Fibroblast of villous mesenchyme (primary cell): ENCODE measurements around the gene FOXK1. TPM values are rescaled to one million over a fixed set of nuclear protein-coding genes. Genes with fewer than 3 reads are reported as not detected.
A peak's percentile ranks its signal among the peaks of the same experiment; 100 is the strongest.

Source experiments
- DNase-seq: peaks from one replicate; pipeline ENCODE4 v3.0.0-alpha.2; 2010; ENCODE audit warnings: low read depth
- H3K4me3 ChIP-seq: 2 replicates; pipeline ENCODE4 v1.5.1; 2011; ENCODE audit warnings: low read depth, mild to moderate bottlenecking, low read length
- CTCF ChIP-seq: IDR thresholded peaks from 2 replicates; pipeline ENCODE4 v1.5.1; 2012; ENCODE audit warnings: low read depth, mild to moderate bottlenecking, low read length; ENCODE audit not compliant: insufficient read depth
- total RNA-seq: library from RNA; depleted of rRNA; stranded (reverse); fragments of >200 nt; gene quantifications from 2 replicates; pipeline ENCODE4 v1.2.3, GENCODE V29; 2012

The FOXK1 gene
- total RNA-seq, 1 donor = 32.8 TPM

GRCh38 chr7:4655896-4656295 is 26.2 kb upstream of the FOXK1 start:
- no peak overlapping the region for H3K4me3 ChIP-seq
- TF ChIP-seq CTCF = no peak
- no peak for DNase-seq

- TF ChIP-seq CTCF = no peak
- DNase-seq = no peak
Observed at GRCh38 chr7:4657640-4658417, 24.3 kb upstream of the FOXK1 start.

GRCh38 chr7:4659551-4660286 is 22.4 kb upstream of the FOXK1 start:
- TF ChIP-seq CTCF = peak; percentile 36
- no peak overlapping the region for H3K4me3 ChIP-seq
- DNase-seq = no peak

More at GRCh38 chr7:4657640-4658417, 24.3 kb upstream of the FOXK1 start:
- H3K4me3 ChIP-seq = no peak overlapping the region

GRCh38 chr7:4661871-4662270 is 20.2 kb upstream of the FOXK1 start:
- no peak for DNase-seq
- no peak overlapping the region for H3K4me3 ChIP-seq
- no peak for TF ChIP-seq CTCF

GRCh38 chr7:4663239-4664018 is 18.7 kb upstream of the FOXK1 start:
- TF ChIP-seq CTCF = no peak
- H3K4me3 ChIP-seq = no peak overlapping the region
- no peak for DNase-seq

- TF ChIP-seq CTCF = no peak
- peak; percentile 97 for DNase-seq
- no peak overlapping the region for H3K4me3 ChIP-seq
Observed at GRCh38 chr7:4665661-4666060, 16.4 kb upstream of the FOXK1 start.
